Stimulated activated CD4-positive, alpha-beta T cell treated with anti-CD3 and anti-CD28 coated beads, TNF-alpha, amount 100 ng/mL, for 1 hour (primary cell): Measurements from ENCODE around the gene PFDN6.

Source experiments
- DNase-seq, 3 donors: peaks; one replicate each; pipeline ENCODE4 v3.0.0-alpha.2; 2020; ENCODE audit warnings: low read depth in 3 of 3, low spot score in 1 of 3

PFDN6 gene

DNA sequence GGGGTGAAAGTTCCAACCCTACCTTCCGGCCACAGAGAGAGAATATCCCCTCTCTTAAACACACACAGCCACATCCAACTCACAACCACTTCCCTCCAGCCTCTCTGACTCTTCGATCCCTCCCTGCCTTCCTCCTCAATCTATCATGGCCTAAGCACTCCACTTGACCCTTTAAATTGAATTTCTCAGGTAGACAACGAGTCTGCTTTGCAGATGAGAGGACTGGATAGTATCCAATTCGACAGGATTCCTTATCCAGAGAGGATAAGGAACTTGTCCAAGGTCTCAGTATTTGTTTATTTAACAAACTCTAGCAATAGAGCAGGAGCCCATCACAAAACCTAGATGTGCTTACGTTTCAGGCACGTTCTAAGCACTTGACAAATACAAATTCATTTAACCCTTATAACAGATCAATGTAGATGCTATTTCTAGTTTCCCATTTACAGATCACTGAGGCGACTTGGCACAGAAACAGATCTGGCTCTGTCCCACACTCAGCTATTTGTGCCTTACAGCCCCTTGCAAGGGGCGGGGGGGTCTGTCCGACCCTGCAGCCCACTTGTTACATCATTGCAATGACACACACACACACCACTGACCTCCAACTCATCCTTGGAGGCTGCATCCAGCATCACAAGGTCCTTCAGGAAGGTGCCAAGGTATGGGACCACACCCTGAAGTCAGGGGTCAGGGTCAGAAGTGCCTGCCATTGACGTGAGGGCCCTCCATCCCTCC, 4.9 kb downstream of the PFDN6 start:
- DNase-seq: no peak

DNA sequence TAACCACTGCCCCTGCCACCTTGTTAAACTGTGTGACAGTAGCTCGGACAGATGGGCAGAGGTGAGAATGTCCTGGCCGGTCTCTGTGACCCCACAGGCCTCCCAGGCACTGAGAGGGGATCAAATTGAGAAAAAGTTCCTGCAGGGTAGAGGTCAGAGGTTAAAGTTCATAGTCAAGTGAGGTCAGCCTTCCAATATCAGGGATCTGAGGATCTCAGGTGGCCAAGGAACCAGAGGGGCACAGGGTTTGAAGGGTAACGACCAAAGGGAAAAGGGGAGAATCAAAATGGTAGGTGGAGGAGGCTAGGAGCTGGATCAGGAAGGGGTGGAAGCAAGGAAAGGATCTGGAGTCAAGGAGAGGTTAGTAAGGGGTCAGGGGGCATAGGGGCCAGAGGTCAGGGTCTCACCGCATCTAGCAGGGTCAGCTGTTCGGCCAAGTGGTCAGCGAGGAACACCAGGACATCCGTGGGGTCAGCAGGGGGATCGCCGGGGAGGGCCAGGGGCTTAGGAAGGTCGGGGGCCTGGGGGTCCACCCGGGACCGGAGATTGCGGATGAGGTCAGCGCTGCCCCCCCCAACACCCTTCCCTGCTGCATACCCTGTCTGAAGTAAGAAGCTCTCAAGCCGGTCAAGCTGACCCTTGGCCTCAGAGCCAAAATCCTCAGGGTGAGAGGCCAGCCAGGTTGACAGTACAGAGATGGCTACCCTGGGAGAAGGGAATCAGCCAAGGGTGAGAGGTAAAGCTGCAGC, 6.4 kb downstream of the PFDN6 start:
- DNase-seq: no peak

DNA sequence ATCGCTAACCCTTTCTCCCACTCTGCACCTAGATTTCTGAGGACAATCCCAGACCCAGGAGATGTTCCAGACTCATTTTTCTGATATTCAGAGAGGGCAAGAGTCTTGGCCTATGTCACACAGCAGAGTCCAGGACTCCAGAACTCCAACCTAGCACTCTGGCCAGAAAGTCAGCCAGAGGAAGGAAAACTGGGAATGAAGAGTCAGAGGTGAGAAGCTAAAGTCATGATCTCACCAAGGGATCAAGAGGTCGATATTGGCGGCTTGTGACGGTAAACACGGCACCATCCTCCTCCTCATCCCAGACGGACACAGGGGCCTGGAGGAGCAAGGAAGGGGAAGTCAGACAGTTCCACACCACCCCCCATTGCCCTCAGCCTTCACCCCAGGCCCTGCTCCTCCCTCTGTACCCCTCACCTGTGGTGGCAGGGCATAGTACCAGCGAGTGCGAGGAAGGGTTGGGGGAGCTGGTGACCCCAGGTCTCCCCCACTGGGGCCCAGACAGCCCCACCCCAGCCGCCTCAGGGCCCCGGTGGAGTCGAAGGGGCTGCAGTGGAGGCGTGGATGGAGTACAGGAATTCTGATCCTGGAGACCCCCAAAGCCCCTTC, 7.5 kb downstream of the PFDN6 start:
- DNase-seq: no peak

DNA sequence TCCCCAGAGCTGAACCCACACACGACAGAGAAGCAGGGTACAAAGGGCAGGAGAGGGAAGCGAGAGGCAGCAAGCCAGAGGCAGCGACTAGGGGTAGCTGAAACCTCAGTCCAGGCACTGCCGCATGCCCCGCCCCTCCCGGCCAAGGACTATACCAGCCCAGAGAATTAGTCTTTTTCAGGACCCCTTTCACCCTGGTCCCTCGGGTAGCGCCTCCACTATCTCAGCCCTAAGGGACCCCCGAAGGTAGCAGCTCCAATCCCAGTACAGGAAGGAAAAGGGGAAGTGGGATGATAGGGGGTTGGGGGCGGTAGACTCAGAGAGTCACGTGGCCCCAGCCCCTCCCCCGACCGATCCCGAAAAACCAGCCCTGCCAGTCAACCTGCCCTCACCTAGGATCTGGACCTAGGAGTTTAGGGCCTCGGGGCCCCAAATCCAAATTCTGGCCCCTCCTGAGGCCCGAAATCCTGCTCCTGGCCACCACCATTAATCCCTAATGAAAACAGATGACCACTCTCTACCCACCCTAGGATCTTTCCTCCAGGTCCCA, 8.1 kb downstream of the PFDN6 start:
- no peak for DNase-seq

DNA sequence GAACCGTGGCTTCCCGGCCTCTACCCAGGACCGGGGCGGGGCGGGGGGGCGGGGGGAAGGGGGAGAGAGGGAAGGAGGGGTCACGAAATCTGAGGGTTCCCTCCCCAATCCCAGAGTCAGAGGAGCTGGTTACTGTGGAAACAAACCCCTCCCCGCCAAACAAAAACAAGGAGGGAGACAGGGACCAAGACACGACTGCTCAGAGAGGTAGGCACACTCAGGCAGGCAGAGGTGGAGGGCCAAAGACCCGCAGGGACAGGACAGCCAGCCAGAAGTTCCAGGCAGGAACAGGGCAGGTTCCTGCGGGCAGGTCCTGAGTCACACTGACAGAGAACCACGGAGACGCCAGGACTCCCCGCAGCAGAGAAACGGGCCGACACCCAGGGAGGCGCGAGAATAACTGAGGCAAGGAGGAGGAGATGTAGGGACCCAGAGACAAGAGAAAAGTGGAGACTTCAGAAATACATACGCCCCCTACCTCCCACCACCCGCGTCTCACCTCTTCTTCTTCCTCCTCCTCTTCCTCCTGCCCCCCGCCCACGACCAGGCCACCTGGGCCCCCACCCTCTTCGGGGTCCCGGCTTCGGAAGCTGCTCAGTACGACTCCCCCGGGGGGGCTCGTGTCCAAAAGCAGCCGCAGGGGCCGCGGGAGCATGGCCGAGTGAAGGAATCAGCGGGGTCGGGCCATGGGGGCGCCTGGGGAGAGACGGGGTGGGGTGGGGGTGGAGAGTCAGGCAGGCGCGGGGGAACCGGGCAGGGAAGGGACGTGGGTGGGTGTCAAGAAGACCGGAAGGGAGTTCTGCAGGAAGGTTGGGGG, 8.8 kb downstream of the PFDN6 start:
- no peak for DNase-seq

DNA sequence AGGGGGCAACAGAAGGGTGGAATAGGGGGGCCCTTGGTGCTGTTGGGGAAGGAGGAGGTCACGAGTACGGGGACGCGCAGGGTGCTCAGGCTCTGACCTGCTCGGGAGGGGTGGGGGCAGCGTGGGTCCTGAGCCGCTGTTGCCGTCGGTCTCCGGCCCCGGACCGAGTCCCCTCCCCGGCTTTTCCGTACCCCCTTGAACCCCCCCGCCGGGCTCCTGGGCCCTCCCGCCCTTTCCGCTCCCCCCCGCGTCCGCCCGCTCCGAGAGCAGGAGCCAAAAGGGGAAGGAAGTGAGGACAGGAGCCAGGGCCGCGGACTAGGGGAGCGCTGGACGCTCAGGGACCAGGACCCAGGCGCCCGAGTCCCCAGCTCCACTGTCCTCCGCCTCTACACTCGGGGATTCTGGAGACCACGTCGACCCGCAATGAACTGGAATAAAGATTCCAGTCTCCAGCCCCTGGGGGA, 9.4 kb downstream of the PFDN6 start, which contains the start of gene RGL2:
Gene RGL2, minus strand, starts transcription at position 170 of the 464 bp plus-strand sequence. CDS start 332 bp downstream, outside the sequence.
- DNase-seq: peak in 1 of 3 donors; percentile 49

DNA sequence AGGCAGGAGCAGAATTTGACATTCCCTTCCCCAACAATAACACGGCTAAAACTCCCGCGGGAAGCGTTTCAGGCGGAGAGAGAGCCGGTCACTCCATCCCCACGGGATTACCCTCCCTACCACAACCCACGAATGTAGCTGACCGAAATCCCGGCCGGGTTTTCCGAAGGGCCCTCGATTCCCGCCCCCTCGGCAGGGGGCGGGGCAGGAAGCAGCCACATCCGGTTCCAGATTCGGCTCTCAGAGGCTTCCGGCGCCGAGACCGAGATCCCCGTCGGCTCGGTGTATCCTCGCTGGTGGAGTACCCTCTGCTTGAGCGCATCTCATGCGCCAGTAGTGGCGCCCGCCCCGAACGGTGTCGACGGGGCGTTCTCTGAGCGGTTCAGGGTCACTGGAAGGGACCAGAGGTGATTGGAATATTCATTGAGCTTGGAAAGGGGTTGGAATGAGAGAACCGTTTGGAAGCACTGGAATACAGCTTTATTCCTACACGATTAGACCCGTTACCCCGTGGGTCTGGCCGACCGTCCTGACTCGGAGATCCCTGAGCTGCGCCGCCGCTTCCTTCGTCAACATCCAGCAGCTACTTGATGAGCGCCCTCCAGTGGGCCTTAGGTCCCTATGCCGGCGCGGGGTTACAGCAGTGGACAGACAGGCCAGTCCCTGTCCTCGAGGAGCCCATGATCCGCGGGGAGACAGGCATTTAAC, 10.0 kb downstream of the PFDN6 start:
- DNase-seq: peak; percentile 86 to 94 (median 90)

DNA sequence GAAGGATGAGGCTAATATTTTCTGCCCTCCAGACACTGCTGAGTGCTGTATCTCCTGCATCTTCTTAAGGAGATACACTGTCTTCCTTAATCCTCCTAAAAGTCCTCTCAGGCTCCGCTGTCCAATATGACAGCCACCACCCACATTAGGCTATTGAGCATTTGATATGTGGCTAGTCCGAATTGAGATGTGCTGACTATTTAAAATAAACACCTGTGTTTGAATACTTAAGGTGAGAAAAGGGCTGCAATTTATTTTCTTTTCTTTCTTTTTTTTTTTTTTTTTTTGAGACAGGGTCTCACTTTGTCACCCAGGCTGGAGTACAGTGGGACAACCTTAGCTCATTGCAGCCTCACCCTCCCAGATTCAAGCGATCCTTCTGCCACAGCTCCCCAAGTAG, 12.5 kb downstream of the PFDN6 start:
- no peak for DNase-seq

DNA sequence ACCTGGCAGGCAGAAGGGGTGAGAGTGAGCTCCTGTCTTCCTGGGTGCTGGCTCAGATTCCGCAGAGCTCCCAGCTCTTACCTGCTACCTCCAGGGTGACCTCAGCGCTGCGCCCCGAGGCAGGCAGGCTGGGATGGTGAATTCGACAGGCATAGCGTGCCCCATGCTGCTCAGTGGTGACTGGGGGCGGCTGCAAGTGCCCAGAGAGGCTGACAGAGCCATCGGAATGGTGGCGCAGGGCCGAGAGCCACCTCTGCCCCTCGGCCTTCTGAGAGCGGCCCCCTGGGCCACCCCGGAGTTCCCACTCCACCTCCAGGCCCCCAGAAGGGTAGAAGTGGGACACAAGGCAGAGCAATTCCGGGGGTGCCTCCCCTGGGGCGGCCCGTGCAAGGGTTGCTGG, 14.8 kb downstream of the PFDN6 start:
- DNase-seq: no peak

DNA sequence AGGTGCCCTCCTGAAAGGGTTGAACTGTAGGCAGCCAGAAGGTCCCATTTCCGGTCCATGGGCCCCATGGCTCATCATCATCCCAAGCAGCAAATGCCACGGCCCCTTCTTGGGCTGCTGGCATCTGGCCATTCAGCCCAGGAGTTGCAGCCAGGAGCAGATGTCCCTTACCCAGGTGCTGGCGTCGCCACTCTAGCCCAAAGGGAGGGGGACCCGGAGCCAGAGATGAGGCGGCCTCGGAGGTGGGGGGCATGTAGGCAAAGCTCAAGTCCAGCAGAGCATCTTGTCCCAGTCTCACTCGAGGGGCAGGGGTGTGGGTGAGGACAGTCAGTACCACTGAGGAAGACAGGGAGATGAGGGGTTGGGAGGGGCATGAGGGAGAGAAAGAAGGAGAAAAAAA, 15.7 kb downstream of the PFDN6 start:
- no peak for DNase-seq

DNA sequence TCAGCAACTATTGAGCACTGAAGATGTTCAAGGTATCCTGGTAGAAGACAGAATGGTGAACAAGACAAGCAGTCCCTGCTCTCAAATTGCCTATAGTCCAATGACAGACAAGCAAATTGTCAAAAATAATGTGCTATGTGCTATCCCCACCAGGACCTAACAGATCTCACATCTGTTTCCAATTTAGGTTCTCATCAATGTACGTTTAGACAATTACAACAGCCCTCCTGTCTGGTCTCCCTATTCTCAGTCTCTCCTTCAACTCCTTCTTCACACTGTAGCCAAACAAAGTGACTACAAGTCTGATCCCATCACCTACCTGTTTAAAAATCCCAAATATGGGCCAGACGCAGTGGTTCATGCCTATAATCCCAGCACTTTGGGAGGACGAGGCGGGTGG, 17.0 kb downstream of the PFDN6 start:
- no peak for DNase-seq

DNA sequence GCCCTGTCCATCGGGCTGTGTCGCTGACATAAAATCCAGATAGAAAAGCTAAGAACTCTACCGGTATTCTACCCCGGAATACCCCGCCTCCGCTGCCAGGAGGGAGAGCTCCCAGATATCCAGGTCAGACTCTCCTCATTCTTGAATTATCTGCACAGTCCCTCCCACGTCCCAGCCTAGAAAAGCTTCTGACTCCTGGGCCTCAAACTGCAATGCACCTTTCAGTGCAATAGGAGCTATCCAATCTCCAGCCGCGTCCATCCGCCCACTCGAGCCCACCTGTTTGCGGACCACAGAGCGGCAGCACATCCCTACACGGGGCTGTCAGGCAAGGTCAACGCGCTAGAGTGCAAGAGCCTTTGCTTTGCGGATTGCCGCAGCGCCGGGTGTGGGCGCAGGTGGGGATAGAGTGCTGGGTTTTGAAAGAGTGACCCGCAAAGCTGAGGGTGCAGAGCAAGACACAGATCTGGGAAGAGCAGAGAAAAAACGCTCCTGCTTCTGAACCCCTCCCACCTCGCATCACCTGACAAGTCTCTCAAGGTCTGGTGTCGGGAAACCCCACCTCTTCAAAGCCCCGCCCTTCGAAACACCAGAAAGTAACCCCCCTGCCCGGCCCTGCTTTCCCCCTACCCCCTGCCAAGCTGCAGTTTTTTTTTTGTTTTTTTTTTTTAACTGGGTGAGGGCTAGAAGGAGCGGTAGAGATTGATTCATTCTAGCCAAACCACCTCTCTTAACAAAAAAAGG, 23.1 kb downstream of the PFDN6 start:
- peak; percentile 65 to 73 (median 68) for DNase-seq

DNA sequence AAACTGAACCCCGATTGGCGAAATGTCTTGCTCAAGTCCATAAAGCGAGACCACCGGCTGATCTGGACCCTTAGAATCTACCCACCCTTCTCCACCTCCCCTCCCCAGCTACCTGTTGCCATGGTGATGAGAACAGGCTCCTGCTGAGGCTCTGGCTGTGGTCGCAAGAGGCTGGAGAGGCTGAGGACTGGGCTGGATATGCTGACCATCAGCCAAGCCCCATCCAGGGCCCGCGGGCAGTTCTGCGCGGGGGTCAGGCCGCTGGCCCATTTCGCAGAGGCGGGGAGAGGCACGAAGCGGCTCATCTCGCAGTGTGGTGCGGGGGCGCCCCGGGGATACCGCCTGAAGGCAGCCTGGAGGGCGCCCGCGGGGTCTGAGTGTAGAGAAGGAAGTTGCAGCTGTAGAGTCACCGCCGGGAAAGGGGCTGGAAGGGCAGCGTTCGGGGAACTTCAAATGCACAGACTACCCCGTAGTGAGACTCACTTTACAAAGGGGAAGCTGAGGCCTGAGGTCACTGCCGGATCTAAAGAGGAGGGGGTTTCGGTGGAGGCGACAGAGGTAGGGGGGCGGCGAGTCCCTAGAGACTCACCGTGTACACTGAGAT, 23.8 kb downstream of the PFDN6 start:
- no peak for DNase-seq

DNA sequence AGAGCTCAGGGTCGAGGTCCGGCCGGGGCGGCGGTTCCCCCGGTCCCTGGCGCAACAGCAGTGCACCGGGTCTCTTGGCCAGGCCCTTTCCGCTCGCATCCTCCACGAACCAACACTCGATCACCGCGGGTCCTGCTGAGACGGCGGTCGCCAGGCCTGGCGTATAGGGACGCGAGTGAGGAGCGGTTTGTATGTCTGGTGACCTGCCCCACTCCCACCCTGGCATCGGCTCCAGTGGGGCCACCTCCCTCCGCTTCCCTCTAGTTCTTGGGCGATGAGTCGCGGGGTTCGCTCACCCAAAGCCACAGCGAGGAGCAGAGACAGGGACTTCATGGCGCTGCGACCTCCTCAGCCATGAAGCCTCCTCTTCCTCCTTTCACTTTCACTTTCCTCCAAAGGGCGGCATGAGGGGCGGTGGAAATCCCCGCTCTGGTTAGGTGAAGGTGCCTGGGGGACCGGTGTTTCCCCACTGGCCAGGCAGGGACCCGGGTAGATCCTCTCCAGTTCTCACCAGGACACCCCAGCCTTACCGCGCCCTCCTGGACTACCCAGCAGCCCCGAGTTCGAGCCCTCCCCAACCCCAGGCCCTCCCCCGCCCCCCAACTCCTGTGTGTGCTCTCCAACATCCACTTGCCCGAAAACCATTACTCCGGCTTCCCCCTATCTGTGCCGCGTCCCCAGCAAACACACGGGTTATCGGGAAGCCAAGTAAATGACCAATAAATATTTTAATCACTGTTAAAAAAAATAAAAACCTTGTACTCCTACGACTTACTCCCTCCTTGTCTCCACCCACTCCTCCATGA, 24.5 kb downstream of the PFDN6 start, which contains the start of gene TAPBP:
Gene TAPBP, minus strand, starts transcription at position 370 of the 806 bp plus-strand sequence. Its CDS starts 37 bp downstream, at position 333.
- DNase-seq: peak; percentile 67 to 73 (median 72)

DNA sequence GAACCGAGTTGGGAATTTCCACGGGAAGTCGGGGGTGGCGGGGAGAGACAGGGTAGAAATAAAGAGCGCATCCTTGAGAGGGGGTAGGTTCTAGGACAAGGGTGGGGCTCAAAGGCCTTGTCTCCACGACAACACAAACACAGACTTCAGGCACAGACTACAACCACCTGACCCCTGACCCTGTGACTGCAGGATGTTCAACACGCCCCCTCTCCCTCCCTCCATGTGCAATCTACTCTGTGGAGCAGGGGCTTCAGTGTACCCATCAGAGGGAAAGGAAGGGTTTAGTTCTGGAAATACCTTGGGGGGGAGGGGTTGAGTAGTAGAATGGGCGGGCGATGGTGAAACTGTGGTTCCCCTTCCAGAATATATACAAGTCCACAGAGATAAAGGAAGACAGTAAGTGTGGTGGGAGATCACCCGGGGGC, 25.1 kb downstream of the PFDN6 start:
- peak in 2 of 3 donors; percentile 41 to 50 for DNase-seq

DNA sequence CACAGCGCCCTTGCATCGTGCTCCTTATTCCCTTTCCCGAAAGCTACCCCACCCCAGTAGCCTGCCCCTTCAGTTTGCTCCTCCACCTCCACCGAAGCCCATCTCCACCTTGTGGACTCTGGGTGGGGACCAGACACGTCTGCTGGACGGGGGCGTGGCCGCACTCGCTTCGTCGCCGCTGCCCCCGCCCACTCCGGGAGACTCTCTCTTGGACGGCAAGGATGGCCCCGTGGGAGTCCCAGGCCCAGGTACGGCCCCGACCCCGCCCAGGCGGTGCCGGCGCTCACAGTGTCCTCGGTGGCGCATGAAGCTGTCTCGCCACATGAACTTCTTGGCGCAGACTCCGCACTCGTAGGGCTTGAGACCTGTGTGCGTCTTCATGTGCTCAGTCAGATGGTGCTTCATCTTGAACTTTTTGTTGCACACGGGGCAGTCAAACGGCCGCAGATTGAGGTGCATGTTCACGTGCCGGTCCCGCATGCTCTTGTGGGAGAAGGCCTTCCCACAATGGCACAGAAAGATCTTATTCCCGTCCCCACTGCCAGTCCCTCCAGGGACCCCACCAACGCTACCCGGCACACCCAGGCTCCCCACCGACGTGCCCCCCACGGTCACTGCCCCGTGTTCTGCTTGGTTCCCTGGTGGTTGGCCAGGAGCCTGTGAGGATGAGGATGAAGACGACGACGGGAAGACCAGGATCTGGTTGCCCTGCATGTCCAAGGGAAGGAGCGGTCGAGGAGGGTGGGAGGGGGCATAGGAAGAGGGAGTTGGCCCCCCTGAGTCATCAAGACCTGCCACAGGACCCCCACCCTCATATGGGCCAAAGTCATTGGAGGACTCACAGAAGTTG, 25.8 kb downstream of the PFDN6 start:
- no peak for DNase-seq
